ENCODE measurements around the gene SGCD. TPM values are rescaled to one million over a fixed set of nuclear protein-coding genes. Genes with fewer than 3 reads are reported as not detected.
A peak's percentile ranks its signal among the peaks of the same experiment; 100 is the strongest.

The SGCD gene
- total and polyA plus RNA-seq, 2 of the 4 experiments (the other 2 are of a cell fraction) = 5.8 to 10.6 TPM

- peaks cover 12% of the 10 kb centered on the region for H3K36me3 ChIP-seq (ENCODE audit: control insufficient read depth, insufficient read depth, low read length)
- WGBS, 2 experiments (ENCODE audit: extremely low coverage in 2 of 2, insufficient read length in 1 of 2) = 100% methylated on average over 3 of the region's 7 CpGs; no CpG with 5 or more reads in 1 of the 2 experiments
- peak overlapping the region; percentile 37; the same call in 1 of the 2 replicates for H3K14ac ChIP-seq (replicated peaks; ENCODE audit: low read depth, low read length)
- H3K4ac ChIP-seq (ENCODE audit: low read depth, low read length) = peak overlapping the region; percentile 39; the same call in 1 of the 2 replicates
- H3K79me1 ChIP-seq (ENCODE audit: low read depth in 1 of 2, low read length in 2 of 2) = peaks cover 0 to 14% of the 10 kb centered on the region in 2 experiments; a peak in 3 of 4 replicates
- no peak overlapping the region for H3K9ac ChIP-seq (ENCODE audit: low read depth, low read length)
- no TSS peak for BruUV-seq (replicated peaks)
- no peak overlapping the region for H3K4me3 ChIP-seq (ENCODE audit: insufficient read depth, low read depth, low read length)
- peak overlapping the region in 1 of 2 experiments; percentile 17; a peak in 1 of 4 replicates for H4K8ac ChIP-seq (ENCODE audit: low read depth in 2 of 2, low read length in 2 of 2)
- DNase-seq (peak; percentile 54), ATAC-seq (ENCODE audit: low read depth) (no peak)
- H4K5ac ChIP-seq (ENCODE audit: low read depth, low read length) = no peak overlapping the region; the same call in 1 of the 2 replicates
- no peak overlapping the region for H3K56ac ChIP-seq (ENCODE audit: extremely low read depth, insufficient read depth, low read length)
- H2BK15ac ChIP-seq (ENCODE audit: low read depth, low read length) = no peak overlapping the region
- no peak for TF ChIP-seq RFX5 (IDR thresholded peaks at IDR 0.05; ENCODE audit: low read depth, low read length)
- TF ChIP-seq BHLHE40 (IDR thresholded peaks at IDR 0.05; ENCODE audit: low read depth, low read length) = no peak
- TF ChIP-seq, protein P1, sequence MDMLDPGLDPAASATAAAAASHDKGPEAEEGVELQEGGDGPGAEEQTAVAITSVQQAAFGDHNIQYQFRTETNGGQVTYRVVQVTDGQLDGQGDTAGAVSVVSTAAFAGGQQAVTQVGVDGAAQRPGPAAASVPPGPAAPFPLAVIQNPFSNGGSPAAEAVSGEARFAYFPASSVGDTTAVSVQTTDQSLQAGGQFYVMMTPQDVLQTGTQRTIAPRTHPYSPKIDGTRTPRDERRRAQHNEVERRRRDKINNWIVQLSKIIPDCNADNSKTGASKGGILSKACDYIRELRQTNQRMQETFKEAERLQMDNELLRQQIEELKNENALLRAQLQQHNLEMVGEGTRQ (IDR thresholded peaks at IDR 0.05; ENCODE audit: low read depth, low read length) = no peak
- no peak for TF ChIP-seq POLR2A (IDR thresholded peaks at IDR 0.05; ENCODE audit: low read depth, low read length)
- no peak for TF ChIP-seq CHD1 (IDR thresholded peaks at IDR 0.05; ENCODE audit: low read depth, low read length)
- TF ChIP-seq SMC3 (IDR thresholded peaks at IDR 0.05; ENCODE audit: low read depth, low read length) = no peak
- TF ChIP-seq ELK1 (IDR thresholded peaks at IDR 0.05; ENCODE audit: borderline replicate concordance, low read depth, low read length) = no peak
- TF ChIP-seq CTCF (conservative IDR thresholded peaks at IDR 0.05; ENCODE audit: low read depth, low read length) = no peak
- H2AFZ ChIP-seq (replicated peaks; ENCODE audit: low read length, poor library complexity) = no peak overlapping the region
- H3K27me3 ChIP-seq (ENCODE audit: control insufficient read depth, insufficient read depth, low read length) = no peaks in the 10 kb centered on the region
- H3K27ac ChIP-seq (ENCODE audit: insufficient read depth, low read length) = no peak overlapping the region
- no peak overlapping the region for H3K4me2 ChIP-seq (ENCODE audit: low read depth, low read length)
- peak overlapping the region; percentile 24; the same call in 1 of the 2 replicates for H3K18ac ChIP-seq (ENCODE audit: low read depth, low read length)
- CTCF ChIA-PET = interaction anchor here (0.6 to 1.0 kb wide), 2 partner anchors 37 to 248 kb away, joined by 4 to 5 read pairs; no protein-coding TSS in a partner anchor
- peaks cover 10% of the 10 kb centered on the region for H3K4me1 ChIP-seq (ENCODE audit: control insufficient read depth, insufficient read depth, low read length)
- H3K9me1 ChIP-seq (ENCODE audit: insufficient read depth, low read length) = peaks cover 7% of the 10 kb centered on the region
- peak overlapping the region; percentile 9; the same call in 1 of the 2 replicates for H2BK20ac ChIP-seq (ENCODE audit: low read depth, low read length)
- no peak overlapping the region for H3K23ac ChIP-seq (ENCODE audit: low read depth, low read length)
- in situ Hi-C loops (cut with MboI; ENCODE audit: low sequenced_read_pairs) (no loop called here), dilution Hi-C loops (cut with HindIII; ENCODE audit: low sequenced_read_pairs, unreplicated experiment) (no loop called here), intact Hi-C loops (cut with micrococcal nuclease) (no loop called here)
- peak overlapping the region; percentile 13; the same call in 1 of the 2 replicates for H2AK5ac ChIP-seq (ENCODE audit: low read depth, low read length)
- peak overlapping the region; percentile 1; the same call in 1 of the 2 replicates for H4K91ac ChIP-seq (ENCODE audit: insufficient read depth, low read depth, low read length)
- no peak overlapping the region for H2BK5ac ChIP-seq (ENCODE audit: low read depth, low read length, poor library complexity, severe bottlenecking)
- POLR2A ChIA-PET (ENCODE audit: unreplicated experiment) = no interaction called here
- no peaks in the 10 kb centered on the region for H3K9me3 ChIP-seq (ENCODE audit: control insufficient read depth, insufficient read depth, low read length)
- H4K20me1 ChIP-seq (ENCODE audit: insufficient read depth, low read length) = no peaks in the 10 kb centered on the region
- H2BK120ac ChIP-seq (ENCODE audit: low read depth, low read length) = no peak overlapping the region
- no peak overlapping the region for H2AK9ac ChIP-seq (replicated peaks; ENCODE audit: low read depth, low read length, poor library complexity)
These were observed 3.3 kb downstream of the SGCD start for GRCh38 chr5:156330141-156330870.

All from IMR-90 (cell line).